Keratinocyte (primary cell): ENCODE results near the gene RSPH1. TPM values are rescaled to one million over a fixed set of nuclear protein-coding genes. Genes with fewer than 3 reads are reported as not detected.

ENCODE experiments used
- DNase-seq: peaks from one replicate; pipeline ENCODE4 v3.0.0-alpha.2; 2011; ENCODE audit warnings: low read depth, missing footprints, low spot score
- FAIRE-seq: peaks from 2 replicates; lab custom pipeline; 2011; peaks lifted over from hg19 to GRCh38; lab: Jason Lieb, UNC
- H2AFZ ChIP-seq: 2 replicates; pipeline ENCODE4 v1.6.0; 2012; ENCODE audit warnings: low read length, control low read depth, inconsistent platforms; ENCODE audit not compliant: control insufficient read depth
- H3K27ac ChIP-seq: 2 replicates; pipeline ENCODE4 v1.5.1; 2011; ENCODE audit warnings: low read length; ENCODE audit not compliant: control insufficient read depth, insufficient read depth
- H3K27me3 ChIP-seq: 3 replicates; pipeline ENCODE4 v1.6.0; 2011; ENCODE audit warnings: low read length; ENCODE audit not compliant: control insufficient read depth, insufficient read depth; ENCODE audit errors: extremely low read depth
- H3K36me3 ChIP-seq, 2 experiments: 2 replicates in 1 of 2; 3 replicates in 1 of 2; pipeline ENCODE4 v1.5.1; 2011; ENCODE audit warnings: low read length in 2 of 2, mild to moderate bottlenecking in 1 of 2; ENCODE audit not compliant: control insufficient read depth in 2 of 2, insufficient read depth in 2 of 2; ENCODE audit errors: extremely low read depth in 1 of 2
- H3K4me1 ChIP-seq: 3 replicates; pipeline ENCODE4 v1.5.1; 2011; ENCODE audit warnings: low read length; ENCODE audit not compliant: control insufficient read depth, insufficient read depth; ENCODE audit errors: extremely low read depth
- H3K4me2 ChIP-seq: 3 replicates; pipeline ENCODE4 v1.6.0; 2011; ENCODE audit warnings: low read depth, low read length; ENCODE audit not compliant: control insufficient read depth, insufficient read depth; ENCODE audit errors: extremely low read depth
- H3K4me3 ChIP-seq, 3 experiments: fragments of 200-600 bp in 1 of 3; sonication (generic) in 1 of 3; 2 replicates in 2 of 3; 3 replicates in 1 of 3; pipeline ENCODE4 v1.5.1; 2011 to 2016; ENCODE audit warnings: low read length in 3 of 3, mild to moderate bottlenecking in 3 of 3, control low read depth in 2 of 3, inconsistent platforms in 1 of 3, low read depth in 1 of 3, mixed read lengths in 1 of 3, mixed run types in 1 of 3, moderate library complexity in 1 of 3; ENCODE audit not compliant: control insufficient read depth in 2 of 3, insufficient read depth in 2 of 3; ENCODE audit errors: extremely low read depth in 1 of 3
- H3K79me2 ChIP-seq: 2 replicates; pipeline ENCODE4 v1.6.0; 2012; ENCODE audit warnings: low read length; ENCODE audit not compliant: control insufficient read depth, insufficient read depth
- H3K9ac ChIP-seq: 3 replicates; pipeline ENCODE4 v1.6.0; 2011; ENCODE audit warnings: low read length; ENCODE audit not compliant: control insufficient read depth, insufficient read depth; ENCODE audit errors: extremely low read depth
- H3K9me1 ChIP-seq: 3 replicates; pipeline ENCODE4 v1.6.0; 2011; ENCODE audit warnings: low read length; ENCODE audit not compliant: control insufficient read depth, insufficient read depth; ENCODE audit errors: extremely low read depth
- H3K9me3 ChIP-seq: 2 replicates; pipeline ENCODE4 v1.5.1; 2012; ENCODE audit warnings: low read depth, low read length; ENCODE audit not compliant: control insufficient read depth
- H4K20me1 ChIP-seq: 3 replicates; pipeline ENCODE4 v1.6.0; 2011; ENCODE audit warnings: low read length; ENCODE audit not compliant: control insufficient read depth, insufficient read depth; ENCODE audit errors: extremely low read depth
- CTCF ChIP-seq, 3 experiments: IDR thresholded peaks in 1 of 3; conservative IDR thresholded peaks in 1 of 3; optimal IDR thresholded peaks in 1 of 3; 2 replicates in 2 of 3; 3 replicates in 1 of 3; pipeline versions ENCODE3 to v1.5.1; 2011; ENCODE audit warnings: low read length in 3 of 3, mild to moderate bottlenecking in 3 of 3, moderate library complexity in 2 of 3, control low read depth in 1 of 3, inconsistent platforms in 1 of 3; ENCODE audit not compliant: insufficient read depth in 2 of 3; ENCODE audit errors: extremely low read depth in 1 of 3
- EZH2 ChIP-seq: IDR thresholded peaks from one replicate; pipeline ENCODE4 v1.6.1; 2012; ENCODE audit warnings: inconsistent platforms, mild to moderate bottlenecking, low read length, moderate library complexity
- dilution Hi-C: fragments of 300-500 bp; cut with MboI; formaldehyde crosslinking; loops from one replicate; pipeline ENCODE4 v1.7.0; 2020; ENCODE audit warnings: low sequenced_read_pairs; ENCODE audit not compliant: extremely low pct_ligation_motif_present
- polyA plus RNA-seq, 5 experiments: library from polyadenylated mRNA; depleted of rRNA in 3 of 5; stranded (reverse) in 3 of 5; stranded (forward) in 1 of 5; unstranded in 1 of 5; fragments of >200 nt; gene quantifications; 1 replicate in 1 of 5; 2 replicates in 3 of 5; 3 replicates in 1 of 5; pipeline versions ENCODE4 v1.2.1 to v1.2.3, GENCODE V29; 2011 to 2012; ENCODE audit warnings: missing spikeins in 2 of 5, low read depth in 1 of 5, low replicate concordance in 1 of 5

Gene RSPH1
- polyA plus RNA-seq, 1 donor (not counting 4 experiments of a cell fraction or from before 2014, with no cell fraction given) = 0.50 TPM

- no peaks in the 10 kb centered on the region for H4K20me1 ChIP-seq
- peaks cover 2% of the 10 kb centered on the region for H3K4me1 ChIP-seq
- no peaks in the 10 kb centered on the region for H3K79me2 ChIP-seq
- FAIRE-seq (no peak), DNase-seq (no peak)
- H3K9me3 ChIP-seq = no peaks in the 10 kb centered on the region
- no peak for TF ChIP-seq CTCF (optimal IDR thresholded peaks at IDR 0.05 in 1 of 3, IDR thresholded peaks at IDR 0.05 in 1 of 3, conservative IDR thresholded peaks at IDR 0.05 in 1 of 3; ENCODE audit: extremely low read depth in 1 of 3, insufficient read depth in 2 of 3, low read length in 3 of 3)
- no peak for TF ChIP-seq EZH2
- no peaks in the 10 kb centered on the region for H3K36me3 ChIP-seq
- no peak overlapping the region for H3K4me3 ChIP-seq
- no peak overlapping the region for H2AFZ ChIP-seq
- no peak overlapping the region for H3K4me2 ChIP-seq
- dilution Hi-C loops = loop anchor here (10.0 kb wide), 1 partner anchor 84 kb away; no protein-coding TSS in a partner anchor
- H3K9me1 ChIP-seq = no peaks in the 10 kb centered on the region
- no peak overlapping the region for H3K27ac ChIP-seq
- no peak overlapping the region for H3K9ac ChIP-seq
- peaks cover 7% of the 10 kb centered on the region for H3K27me3 ChIP-seq
Measured at GRCh38 chr21:42429021-42429420, 67.0 kb downstream of the RSPH1 start.

- no peak for FAIRE-seq
- Histone ChIP-seq H2AFZ (no peak overlapping the region), H3K4me3 (no peak overlapping the region), H3K4me1 (no peaks in the 10 kb centered on the region), H3K27ac (no peak overlapping the region), H3K79me2 (no peaks in the 10 kb centered on the region), H4K20me1 (no peaks in the 10 kb centered on the region), H3K9me1 (no peaks in the 10 kb centered on the region), H3K36me3 (no peaks in the 10 kb centered on the region), H3K9ac (no peak overlapping the region), H3K4me2 (no peak overlapping the region), H3K9me3 (no peaks in the 10 kb centered on the region), H3K27me3 (peaks cover 4% of the 10 kb centered on the region)
- dilution Hi-C loops = loop anchor here (10.0 kb wide), 1 partner anchor 83 kb away; no protein-coding TSS in a partner anchor
- no peak for DNase-seq
- TF ChIP-seq CTCF (optimal IDR thresholded peaks at IDR 0.05 in 1 of 3, IDR thresholded peaks at IDR 0.05 in 1 of 3, conservative IDR thresholded peaks at IDR 0.05 in 1 of 3; ENCODE audit: extremely low read depth in 1 of 3, insufficient read depth in 2 of 3, low read length in 3 of 3) (no peak), EZH2 (no peak)
Measured at GRCh38 chr21:42427809-42428419, 68.1 kb downstream of the RSPH1 start.
